Ishikawa (cell line): ENCODE measurements around the gene FOXF1.

Source experiments
- CEBPB ChIP-seq: IDR thresholded peaks from 2 replicates; pipeline ENCODE4 v1.6.1; 2012
- CREB1 ChIP-seq: IDR thresholded peaks from 2 replicates; pipeline ENCODE4 v1.6.1; 2012; ENCODE audit warnings: low read depth
- EGR1 ChIP-seq: IDR thresholded peaks from 2 replicates; pipeline ENCODE4 v1.6.1; 2012
- EP300 ChIP-seq: IDR thresholded peaks from 2 replicates; pipeline ENCODE4 v1.6.1; 2012; ENCODE audit warnings: borderline replicate concordance
- FOXM1 ChIP-seq: IDR thresholded peaks from 2 replicates; pipeline ENCODE4 v1.6.1; 2012; ENCODE audit warnings: low read depth, borderline replicate concordance
- NFIC ChIP-seq: IDR thresholded peaks from 2 replicates; pipeline ENCODE4 v1.6.1; 2012
- RAD21 ChIP-seq: IDR thresholded peaks from 2 replicates; pipeline ENCODE4 v1.6.1; 2012; ENCODE audit warnings: low read depth
- REST ChIP-seq: IDR thresholded peaks from 2 replicates; pipeline ENCODE4 v1.6.1; 2012; ENCODE audit warnings: low read depth, mild to moderate bottlenecking
- TAF1 ChIP-seq: IDR thresholded peaks from 2 replicates; pipeline ENCODE4 v1.6.1; 2012; ENCODE audit warnings: low read depth, mild to moderate bottlenecking
- TCF12 ChIP-seq: IDR thresholded peaks from 2 replicates; pipeline ENCODE4 v1.6.1; 2012; ENCODE audit warnings: low read depth
- TEAD4 ChIP-seq: IDR thresholded peaks from 2 replicates; pipeline ENCODE4 v1.6.1; 2012
- YY1 ChIP-seq: IDR thresholded peaks from 2 replicates; pipeline ENCODE4 v1.6.1; 2012; ENCODE audit warnings: low read depth
- ZBTB7A ChIP-seq: IDR thresholded peaks from 2 replicates; pipeline ENCODE4 v1.6.1; 2012; ENCODE audit warnings: low read depth
- TF ChIP-seq, protein P1 (sequence below): IDR thresholded peaks from 2 replicates; pipeline ENCODE4 v1.6.1; 2012
- TF ChIP-seq, protein P2 (sequence below): IDR thresholded peaks from 2 replicates; pipeline ENCODE4 v1.6.1; 2012

The FOXF1 gene

GRCh38 chr16:86471896-86472295 is 38.4 kb upstream of the FOXF1 start:
- TF ChIP-seq CEBPB (no peak), RAD21 (no peak), REST (no peak), YY1 (no peak), EP300 (no peak), ZBTB7A (no peak), EGR1 (no peak), CREB1 (no peak), TAF1 (no peak), NFIC (no peak), TCF12 (no peak), TEAD4 (no peak), FOXM1 (no peak)
- TF ChIP-seq, protein P1, sequence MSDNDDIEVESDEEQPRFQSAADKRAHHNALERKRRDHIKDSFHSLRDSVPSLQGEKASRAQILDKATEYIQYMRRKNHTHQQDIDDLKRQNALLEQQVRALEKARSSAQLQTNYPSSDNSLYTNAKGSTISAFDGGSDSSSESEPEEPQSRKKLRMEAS, result no peak
- TF ChIP-seq, protein P2, sequence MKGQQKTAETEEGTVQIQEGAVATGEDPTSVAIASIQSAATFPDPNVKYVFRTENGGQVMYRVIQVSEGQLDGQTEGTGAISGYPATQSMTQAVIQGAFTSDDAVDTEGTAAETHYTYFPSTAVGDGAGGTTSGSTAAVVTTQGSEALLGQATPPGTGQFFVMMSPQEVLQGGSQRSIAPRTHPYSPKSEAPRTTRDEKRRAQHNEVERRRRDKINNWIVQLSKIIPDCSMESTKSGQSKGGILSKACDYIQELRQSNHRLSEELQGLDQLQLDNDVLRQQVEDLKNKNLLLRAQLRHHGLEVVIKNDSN, result no peak

DNA sequence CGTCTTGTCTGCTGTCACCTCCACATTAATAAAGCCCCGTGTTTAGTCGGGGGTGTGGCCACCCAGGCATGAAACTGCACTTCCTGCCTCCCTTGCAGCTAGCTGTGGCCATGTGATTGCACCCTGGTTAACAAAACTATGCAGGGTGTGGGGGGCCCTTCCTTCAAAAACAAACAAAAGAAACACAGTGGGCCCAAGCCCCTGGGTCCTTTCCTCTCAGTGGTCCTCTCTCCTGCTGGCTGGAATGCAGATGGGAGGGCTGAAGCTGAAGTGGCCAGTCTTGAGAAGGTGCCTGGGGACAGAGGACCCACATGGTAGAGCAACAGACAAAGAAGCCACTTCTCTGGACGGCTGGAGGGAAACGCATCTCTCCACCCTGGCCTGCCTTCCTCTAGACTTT is 38.0 kb upstream of the FOXF1 start:
- TF ChIP-seq CEBPB (no peak), TEAD4 (no peak), ZBTB7A (no peak), NFIC (no peak)
- TF ChIP-seq, protein P2, result no peak

GRCh38 chr16:86476956-86477534 is 33.3 kb upstream of the FOXF1 start:
- TF ChIP-seq REST, result no peak
- TF ChIP-seq TEAD4, result no peak
- TF ChIP-seq, protein P1, result no peak
- TF ChIP-seq CREB1, result no peak
- TF ChIP-seq YY1, result no peak
- TF ChIP-seq RAD21, result no peak
- TF ChIP-seq, protein P2, result no peak
- TF ChIP-seq ZBTB7A, result no peak
- TF ChIP-seq EGR1, result no peak
- no peak for TF ChIP-seq EP300
- TF ChIP-seq NFIC, result no peak
- TF ChIP-seq CEBPB, result no peak
- TF ChIP-seq FOXM1, result no peak
- TF ChIP-seq TCF12, result no peak
- no peak for TF ChIP-seq TAF1

DNA sequence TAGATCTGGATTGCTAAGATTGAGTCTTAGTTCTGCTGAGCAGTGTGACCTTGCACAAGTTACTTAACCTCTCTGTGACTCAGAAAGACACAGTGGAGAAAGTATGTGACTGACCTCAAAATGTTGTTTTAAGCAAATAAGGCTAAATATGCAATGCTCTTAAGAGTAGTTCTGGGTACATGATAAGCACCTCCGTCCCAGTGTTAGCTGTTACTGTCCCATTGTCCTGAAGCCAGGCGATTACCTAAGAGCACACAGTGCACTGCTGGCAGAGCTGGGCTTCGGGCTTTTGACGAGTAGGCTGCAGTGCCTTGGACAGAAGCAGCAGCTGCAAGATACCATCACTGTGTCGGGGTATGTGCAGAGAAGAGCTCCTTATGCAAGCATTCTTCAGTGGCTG is 32.7 kb upstream of the FOXF1 start:
- TF ChIP-seq, protein P1, result no peak
- TF ChIP-seq NFIC (no peak), CREB1 (no peak), TCF12 (no peak), ZBTB7A (no peak), TAF1 (no peak), TEAD4 (no peak), YY1 (no peak), CEBPB (no peak), REST (no peak), FOXM1 (no peak), EP300 (no peak), EGR1 (no peak)
- TF ChIP-seq, protein P2, result no peak
